Spleen (tissue), 11 donors: Measurements from ENCODE around the gene SALL4. TPM values are rescaled to one million over a fixed set of nuclear protein-coding genes. Genes with fewer than 3 reads are reported as not detected.
"Not testable (repeated sequence)": the region's sequence is repeated elsewhere in the genome, so short reads cannot be mapped to it uniquely, and the experiment has no call there.

Experiments
- DNase-seq: peaks from one replicate; pipeline ENCODE4 v3.0.0-alpha.2; 2020
- H3K27ac ChIP-seq, 8 donors: fragments of 200-600 bp; sonication (generic) in 7 of 8; 1 replicate in 4 of 8; 2 replicates in 4 of 8; pipeline versions ENCODE4 v1.5.0 to v1.8.0; 2016 to 2021; ENCODE audit warnings: inconsistent platforms in 4 of 8, mild to moderate bottlenecking in 4 of 8, moderate library complexity in 1 of 8
- H3K27me3 ChIP-seq, 7 donors: fragments of 200-600 bp; sonication (generic) in 6 of 7; replicated peaks in 1 of 7; 1 replicate in 4 of 7; 2 replicates in 3 of 7; pipeline versions ENCODE4 v1.5.0 to v1.8.0; 2016 to 2021; ENCODE audit warnings: inconsistent platforms in 3 of 7, mild to moderate bottlenecking in 1 of 7
- H3K36me3 ChIP-seq, 6 donors: fragments of 200-600 bp; sonication (generic) in 5 of 6; 1 replicate in 4 of 6; 2 replicates in 2 of 6; pipeline versions ENCODE4 v1.5.0 to v1.8.0; 2016 to 2021; ENCODE audit warnings: inconsistent platforms in 2 of 6
- H3K4me1 ChIP-seq, 6 donors: fragments of 200-600 bp; sonication (generic) in 5 of 6; 1 replicate in 3 of 6; 2 replicates in 3 of 6; pipeline versions ENCODE4 v1.5.0 to v1.8.0; 2016 to 2021; ENCODE audit warnings: inconsistent platforms in 3 of 6
- H3K4me3 ChIP-seq, 8 donors: fragments of 200-600 bp; sonication (generic) in 7 of 8; 1 replicate in 4 of 8; 2 replicates in 4 of 8; pipeline versions ENCODE4 v1.5.0 to v1.8.0; 2016 to 2021; ENCODE audit warnings: inconsistent platforms in 4 of 8, mild to moderate bottlenecking in 4 of 8, moderate library complexity in 2 of 8
- H3K9me3 ChIP-seq, 8 donors: fragments of 200-600 bp; sonication (generic) in 7 of 8; 1 replicate in 4 of 8; 2 replicates in 4 of 8; pipeline versions ENCODE4 v1.5.0 to v1.8.0; 2016 to 2021; ENCODE audit warnings: inconsistent platforms in 4 of 8
- POLR2A ChIP-seq, 3 donors: fragments of 450-650 bp; IDR thresholded peaks; one replicate each; pipeline ENCODE4 v1.5.1; 2017; ENCODE audit warnings: antibody characterized with exemption in 3 of 3, mild to moderate bottlenecking in 1 of 3
- POLR2AphosphoS5 ChIP-seq, 3 donors: sonication (generic); formaldehyde crosslinking; IDR thresholded peaks; one replicate each; pipeline ENCODE4 v1.5.1; 2017; ENCODE audit warnings: antibody characterized with exemption in 3 of 3
- WGBS, 5 donors: extraction: QIAGEN DNeasy Blood & Tissue Kit in 3 of 5; methylation state at CpG; one replicate each; pipeline versions ENCODE4 v1.1.5 to v1.1.7; 2013 to 2018; 5-methylcytosine and 5-hydroxymethylcytosine counted together
- intact Hi-C: fragments of 100-400 bp; cut with DNase I; formaldehyde crosslinking; loops from one replicate; pipeline ENCODE4 v1.15.0; 2023; ENCODE audit warnings: low total_unique reads
- polyA plus RNA-seq, 3 donors: library from polyadenylated mRNA; stranded (reverse); fragments of 200-250 nt; gene quantifications; one replicate each; pipeline ENCODE4 v1.2.1, GENCODE V29; 2013
- total RNA-seq, 7 donors: library from RNA; depleted of rRNA in 3 of 7; stranded (reverse); fragments of >200 nt in 3 of 7; fragmentation: NEBNext Ultra II Directional in 4 of 7; extraction: Animal tissue kit (Norgen Biotek cat#: 25700) in 4 of 7; gene quantifications; one replicate each; pipeline versions ENCODE4 v1.1.0 to v1.2.1, GENCODE V29; 2016 to 2021
- TF ChIP-seq, protein P1 (sequence below), 11 experiments: fragments of 200-600 bp in 7 of 11; fragments of 450-650 bp in 4 of 11; sonication (generic) in 4 of 11; IDR thresholded peaks in 8 of 11; conservative IDR thresholded peaks in 3 of 11; 1 replicate in 7 of 11; 2 replicates in 4 of 11; pipeline versions ENCODE4 v1.4.0 to v1.8.0; 2016 to 2021; ENCODE audit warnings: antibody characterized with exemption in 11 of 11, inconsistent platforms in 4 of 11, mild to moderate bottlenecking in 1 of 11
- donor health status: healthy with polysubstance abuse.
- donor health status: DM: no; HTN: no; CAD: no; lungs with moderate emphysema.
- donor health status: DM: no; HTN: no; CAD: no.
- donor health status: Bipolar disorder and iron deficiency.
- donor health status: healthy.
- donor health status: DM: no; HTN: no; CAD: no.
- donor health status: DM: yes; HTN: yes; CAD: no.

SALL4 gene
- total and polyA plus RNA-seq, 10 donors, result 0.06 to 2.3 (median 0.42) TPM

DNA sequence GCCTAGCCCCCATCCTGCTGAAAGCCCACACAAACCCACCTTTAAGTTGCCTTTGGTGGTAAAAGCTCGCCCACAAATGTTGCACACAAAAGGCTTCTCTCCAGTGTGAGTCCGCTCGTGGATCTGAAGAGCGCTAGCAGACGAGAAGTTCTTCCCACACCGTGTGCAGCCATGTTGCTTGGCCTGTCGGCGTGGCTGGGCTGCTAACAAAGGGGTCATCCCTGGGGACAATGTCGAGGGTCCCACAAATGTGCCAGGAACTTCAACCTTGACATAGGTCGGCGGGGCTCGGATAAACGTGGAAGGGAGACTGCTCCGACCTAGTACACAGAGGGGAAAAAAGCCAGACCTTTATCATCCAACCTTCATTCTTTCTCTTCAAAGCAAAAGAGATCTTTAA lies 13.5 kb downstream of the SALL4 start:
- DNase-seq, result no peak
- Histone ChIP-seq H3K4me3 (no peak overlapping the region), H3K4me1 (no peaks in the 10 kb centered on the region), H3K27ac (no peak overlapping the region), H3K27me3 (peaks cover 0 to 12% (median 0%) of the 10 kb centered on the region in 7 donors), H3K36me3 (no peaks in the 10 kb centered on the region), H3K9me3 (no peaks in the 10 kb centered on the region)
- intact Hi-C loops, result no loop called here
- TF ChIP-seq, protein P1, sequence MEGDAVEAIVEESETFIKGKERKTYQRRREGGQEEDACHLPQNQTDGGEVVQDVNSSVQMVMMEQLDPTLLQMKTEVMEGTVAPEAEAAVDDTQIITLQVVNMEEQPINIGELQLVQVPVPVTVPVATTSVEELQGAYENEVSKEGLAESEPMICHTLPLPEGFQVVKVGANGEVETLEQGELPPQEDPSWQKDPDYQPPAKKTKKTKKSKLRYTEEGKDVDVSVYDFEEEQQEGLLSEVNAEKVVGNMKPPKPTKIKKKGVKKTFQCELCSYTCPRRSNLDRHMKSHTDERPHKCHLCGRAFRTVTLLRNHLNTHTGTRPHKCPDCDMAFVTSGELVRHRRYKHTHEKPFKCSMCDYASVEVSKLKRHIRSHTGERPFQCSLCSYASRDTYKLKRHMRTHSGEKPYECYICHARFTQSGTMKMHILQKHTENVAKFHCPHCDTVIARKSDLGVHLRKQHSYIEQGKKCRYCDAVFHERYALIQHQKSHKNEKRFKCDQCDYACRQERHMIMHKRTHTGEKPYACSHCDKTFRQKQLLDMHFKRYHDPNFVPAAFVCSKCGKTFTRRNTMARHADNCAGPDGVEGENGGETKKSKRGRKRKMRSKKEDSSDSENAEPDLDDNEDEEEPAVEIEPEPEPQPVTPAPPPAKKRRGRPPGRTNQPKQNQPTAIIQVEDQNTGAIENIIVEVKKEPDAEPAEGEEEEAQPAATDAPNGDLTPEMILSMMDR (IDR thresholded peaks at IDR 0.05 in 8 of 11, conservative IDR thresholded peaks at IDR 0.05 in 3 of 11), result no peak
- TF ChIP-seq POLR2A (IDR thresholded peaks at IDR 0.05), result no peak
- TF ChIP-seq POLR2AphosphoS5 (IDR thresholded peaks at IDR 0.05), result no peak
- 88 to 95% (median 90%) methylated on average over 14 of the region's 14 CpGs for WGBS, 5 donors

DNA sequence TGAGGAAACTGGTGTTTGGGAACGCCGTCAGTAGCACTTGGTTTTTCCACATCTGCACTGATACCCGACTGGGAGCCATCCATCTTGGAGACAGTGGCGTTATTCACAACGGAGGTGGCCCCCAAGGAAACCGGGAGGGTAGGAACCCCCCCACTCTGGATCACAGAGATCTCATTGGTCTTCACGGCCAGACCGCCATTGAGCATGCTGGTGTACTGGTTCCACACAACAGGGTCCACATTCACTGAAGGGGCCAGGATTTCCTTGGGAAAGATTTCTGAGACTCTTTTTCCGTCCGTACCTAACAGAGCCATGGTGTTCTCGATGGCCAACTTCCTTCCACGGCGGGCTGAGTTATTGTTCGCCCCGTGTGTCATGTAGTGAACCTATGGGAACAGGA lies 18.0 kb downstream of the SALL4 start:
- intact Hi-C loops, result no loop called here
- H3K4me3 ChIP-seq, result no peak overlapping the region
- no peak overlapping the region for H3K27ac ChIP-seq
- no peaks in the 10 kb centered on the region for H3K27me3 ChIP-seq
- no peak for DNase-seq
- TF ChIP-seq, protein P1 (IDR thresholded peaks at IDR 0.05 in 8 of 11, conservative IDR thresholded peaks at IDR 0.05 in 3 of 11), result no peak
- no peak for TF ChIP-seq POLR2AphosphoS5 (IDR thresholded peaks at IDR 0.05)
- no peak for TF ChIP-seq POLR2A (IDR thresholded peaks at IDR 0.05)
- no peaks in the 10 kb centered on the region for H3K4me1 ChIP-seq
- whole genome bisulfite sequencing, 5 donors, result 68 to 90% (median 83%) methylated on average over 14 to 15 of the region's 15 CpGs
- no peaks in the 10 kb centered on the region for H3K36me3 ChIP-seq
- H3K9me3 ChIP-seq, result peaks cover 0 to 11% (median 5%) of the 10 kb centered on the region in 8 donors

DNA sequence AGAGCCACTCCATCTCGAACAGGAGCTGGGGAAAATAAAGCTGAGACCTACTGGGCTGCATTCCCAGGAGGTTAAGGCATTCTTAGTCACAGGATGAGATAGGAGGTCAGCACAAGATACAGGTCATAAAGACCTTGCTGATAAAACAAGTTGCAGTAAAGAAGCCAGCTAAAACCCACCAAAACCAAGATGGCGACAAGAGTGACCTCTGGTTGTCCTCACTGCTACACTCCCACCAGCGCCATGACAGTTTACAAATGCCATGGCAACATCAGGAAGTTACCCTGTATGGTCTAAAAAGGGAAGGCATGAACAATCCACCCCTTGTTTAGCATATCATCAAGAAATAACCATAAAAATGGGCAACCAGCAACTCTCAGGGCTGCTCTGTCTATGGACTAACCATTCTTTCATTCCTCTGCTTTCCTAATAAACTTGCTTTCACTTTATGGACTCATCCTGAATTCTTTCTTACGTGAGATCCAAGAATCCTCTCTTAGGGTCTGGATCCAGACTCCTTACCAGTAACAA lies 24.0 kb downstream of the SALL4 start:
- intact Hi-C loops, H3K4me1 ChIP-seq, H3K4me3 ChIP-seq, H3K36me3 ChIP-seq, DNase-seq, H3K27ac ChIP-seq: not testable (repeated sequence)
- peaks cover 0 to 23% (median 15%) of the 10 kb centered on the region in 8 donors for H3K9me3 ChIP-seq
- peaks cover 0 to 14% (median 0%) of the 10 kb centered on the region in 7 donors for H3K27me3 ChIP-seq
- 74 to 95% (median 84%) methylated on average over 4 of the region's 4 CpGs for WGBS, 5 donors

DNA sequence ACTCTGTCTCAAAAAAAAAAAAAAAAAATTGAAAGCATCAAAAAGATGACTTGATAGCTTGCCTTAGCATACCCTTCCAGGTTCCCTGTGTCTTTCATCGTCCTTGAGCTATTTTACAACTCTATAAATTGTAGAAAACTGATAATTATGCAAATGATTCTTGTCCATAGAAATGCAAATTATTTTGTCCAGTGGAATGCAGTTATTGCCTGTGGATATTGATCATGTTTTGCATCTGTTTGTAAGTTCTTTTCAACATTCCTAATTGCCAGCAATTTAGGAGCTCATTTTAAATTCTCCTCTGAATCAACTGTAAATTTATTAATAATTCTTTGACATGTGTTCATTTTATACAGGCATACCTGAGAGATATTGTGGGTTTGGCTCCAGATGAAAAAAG lies 27.1 kb downstream of the SALL4 start:
- no peak for DNase-seq
- 82 to 97% (median 89%) methylated on average over 1 of the region's 1 CpG for WGBS, 5 donors
- intact Hi-C loops, result no loop called here
- Histone ChIP-seq H3K4me1 (no peaks in the 10 kb centered on the region), H3K27ac (no peak overlapping the region), H3K27me3 (peaks cover 0 to 42% (median 0%) of the 10 kb centered on the region in 7 donors), H3K9me3 (peaks cover 0 to 23% (median 15%) of the 10 kb centered on the region in 8 donors), H3K36me3 (no peaks in the 10 kb centered on the region), H3K4me3 (no peak overlapping the region)
- no peak for TF ChIP-seq POLR2A (IDR thresholded peaks at IDR 0.05)
- no peak for TF ChIP-seq POLR2AphosphoS5 (IDR thresholded peaks at IDR 0.05)
- TF ChIP-seq, protein P1 (IDR thresholded peaks at IDR 0.05 in 8 of 11, conservative IDR thresholded peaks at IDR 0.05 in 3 of 11), result no peak
